ENCODE measurements around the gene PMP22.

PMP22 gene

DNA sequence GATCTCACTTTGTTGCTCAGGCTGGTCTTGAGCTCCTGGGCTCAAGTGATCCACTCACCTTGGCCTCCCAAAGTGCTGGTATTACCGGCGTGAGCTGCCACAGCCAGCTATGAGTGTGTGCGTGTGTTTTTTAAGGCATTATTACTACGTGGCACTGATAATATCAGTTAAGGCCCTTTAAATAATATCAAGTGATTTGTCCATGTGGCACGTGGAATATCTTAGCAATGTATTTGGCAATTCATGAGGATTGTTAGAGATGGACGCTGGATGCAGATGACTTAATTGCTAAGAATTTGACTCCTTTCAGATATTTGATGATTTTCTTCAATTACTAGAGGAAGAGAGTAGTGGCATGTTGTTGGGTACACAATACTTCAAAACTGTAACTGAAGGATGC lies 25.5 kb upstream of the PMP22 start:
- Histone ChIP-seq H3K9me2 (replicated peaks; ENCODE audit: insufficient read depth, low read length) (no peaks in the 10 kb centered on the region), H3K36me3 (replicated peaks; ENCODE audit: insufficient read depth, low read length) (no peaks in the 10 kb centered on the region), H3K4me3 (ENCODE audit: low read length) (no peak overlapping the region), H3K9me3 (replicated peaks; ENCODE audit: insufficient read depth, low read length) (no peaks in the 10 kb centered on the region), H3F3A (ENCODE audit: insufficient read depth, low read length) (no peaks in the 10 kb centered on the region), H3K4me1 (ENCODE audit: low read length) (no peaks in the 10 kb centered on the region), H3K27ac (ENCODE audit: low read length) (no peak overlapping the region), H3K9ac (ENCODE audit: low read length) (no peak overlapping the region), H3K27me3 (replicated peaks; ENCODE audit: insufficient read depth, low read length) (no peaks in the 10 kb centered on the region), H2AFZ (ENCODE audit: low read length) (no peak overlapping the region), H4K20me1 (ENCODE audit: insufficient read depth, low read length) (no peaks in the 10 kb centered on the region), H3K79me2 (ENCODE audit: low read length) (no peaks in the 10 kb centered on the region), H3K4me2 (ENCODE audit: low read depth, low read length) (no peak overlapping the region)
- DNase-seq: no peak
- TF ChIP-seq EZH2phosphoT487 (IDR thresholded peaks at IDR 0.05; ENCODE audit: low read length) (no peak), EZH2 (optimal IDR thresholded peaks at IDR 0.05; ENCODE audit: low read depth, low read length) (no peak), CTCF (IDR thresholded peaks at IDR 0.05; ENCODE audit: low read length) (no peak)

- H3K9ac ChIP-seq (ENCODE audit: low read length): no peak overlapping the region
- no peak overlapping the region for H3K4me3 ChIP-seq (ENCODE audit: low read length)
- no peaks in the 10 kb centered on the region for H3K79me2 ChIP-seq (ENCODE audit: low read length)
- TF ChIP-seq EZH2 (optimal IDR thresholded peaks at IDR 0.05; ENCODE audit: low read depth, low read length) (no peak), CTCF (IDR thresholded peaks at IDR 0.05; ENCODE audit: low read length) (no peak), EZH2phosphoT487 (IDR thresholded peaks at IDR 0.05; ENCODE audit: low read length) (no peak)
- no peaks in the 10 kb centered on the region for H3K27me3 ChIP-seq (replicated peaks; ENCODE audit: insufficient read depth, low read length)
- H3K27ac ChIP-seq (ENCODE audit: low read length): no peak overlapping the region
- DNase-seq: no peak
- H3F3A ChIP-seq (ENCODE audit: insufficient read depth, low read length): no peaks in the 10 kb centered on the region
- no peaks in the 10 kb centered on the region for H3K4me1 ChIP-seq (ENCODE audit: low read length)
- H3K9me2 ChIP-seq (replicated peaks; ENCODE audit: insufficient read depth, low read length): no peaks in the 10 kb centered on the region
- H3K4me2 ChIP-seq (ENCODE audit: low read depth, low read length): no peak overlapping the region
- H3K36me3 ChIP-seq (replicated peaks; ENCODE audit: insufficient read depth, low read length): no peaks in the 10 kb centered on the region
- H3K9me3 ChIP-seq (replicated peaks; ENCODE audit: insufficient read depth, low read length): no peaks in the 10 kb centered on the region
- H2AFZ ChIP-seq (ENCODE audit: low read length): no peak overlapping the region
- no peaks in the 10 kb centered on the region for H4K20me1 ChIP-seq (ENCODE audit: insufficient read depth, low read length)
These were observed 24.4 kb upstream of the PMP22 start for GRCh38 chr17:15289285-15290183.

DNA sequence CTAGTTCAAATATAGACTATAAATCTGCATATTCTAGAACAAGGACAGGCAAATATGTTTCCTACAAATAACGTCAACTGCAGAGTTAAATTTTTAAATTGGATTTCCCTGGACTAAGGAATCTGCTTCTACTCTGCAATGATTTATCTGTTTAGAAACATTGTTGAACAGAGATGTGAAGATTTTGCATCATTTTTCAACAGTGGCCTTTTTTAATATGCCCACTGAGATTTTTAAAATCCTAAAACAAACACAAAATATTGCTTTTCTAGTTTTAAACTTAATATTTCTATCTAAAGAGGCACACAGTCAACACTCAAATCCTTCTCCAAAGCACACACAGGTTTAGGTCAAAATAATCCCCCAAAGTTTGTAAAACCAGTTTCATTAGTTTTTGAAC lies 23.7 kb upstream of the PMP22 start:
- Histone ChIP-seq H3K9me3 (replicated peaks; ENCODE audit: insufficient read depth, low read length) (no peaks in the 10 kb centered on the region), H3K36me3 (replicated peaks; ENCODE audit: insufficient read depth, low read length) (no peaks in the 10 kb centered on the region), H3K4me2 (ENCODE audit: low read depth, low read length) (no peak overlapping the region), H3K27me3 (replicated peaks; ENCODE audit: insufficient read depth, low read length) (no peaks in the 10 kb centered on the region), H3K27ac (ENCODE audit: low read length) (no peak overlapping the region), H4K20me1 (ENCODE audit: insufficient read depth, low read length) (no peaks in the 10 kb centered on the region), H3K9ac (ENCODE audit: low read length) (no peak overlapping the region), H3F3A (ENCODE audit: insufficient read depth, low read length) (no peaks in the 10 kb centered on the region), H3K4me3 (ENCODE audit: low read length) (no peak overlapping the region), H2AFZ (ENCODE audit: low read length) (no peak overlapping the region), H3K79me2 (ENCODE audit: low read length) (no peaks in the 10 kb centered on the region), H3K4me1 (ENCODE audit: low read length) (no peaks in the 10 kb centered on the region), H3K9me2 (replicated peaks; ENCODE audit: insufficient read depth, low read length) (no peaks in the 10 kb centered on the region)
- TF ChIP-seq EZH2 (optimal IDR thresholded peaks at IDR 0.05; ENCODE audit: low read depth, low read length): no peak
- no peak for TF ChIP-seq CTCF (IDR thresholded peaks at IDR 0.05; ENCODE audit: low read length)
- TF ChIP-seq EZH2phosphoT487 (IDR thresholded peaks at IDR 0.05; ENCODE audit: low read length): no peak
- no peak for DNase-seq

All from MM.1S (cell line).